Chondrocyte (in vitro differentiated cells): Measurements from ENCODE around the gene NDRG3. TPM values are rescaled to one million over a fixed set of nuclear protein-coding genes. Genes with fewer than 3 reads are reported as not detected.

Experiments
- DNase-seq: peaks from one replicate; pipeline ENCODE4 v3.0.0; 2021; ENCODE audit warnings: mixed read lengths, low spot score
- H3K27ac Mint-ChIP-seq: one replicate; pipeline ENCODE4 v1.8.0; 2021; ENCODE audit warnings: mild to moderate bottlenecking, moderate library complexity, mixed read lengths; ENCODE audit not compliant: unreplicated experiment
- H3K27me3 Mint-ChIP-seq: 2 replicates; pipeline ENCODE4 v1.8.0; 2021; ENCODE audit warnings: low read depth, mixed read lengths
- H3K36me3 Mint-ChIP-seq: 2 replicates; pipeline ENCODE4 v1.8.0; 2021; ENCODE audit warnings: low read depth, mixed read lengths
- H3K4me1 Mint-ChIP-seq: 2 replicates; pipeline ENCODE4 v1.8.0; 2021; ENCODE audit warnings: low read depth, mild to moderate bottlenecking, mixed read lengths
- H3K4me3 Mint-ChIP-seq: one replicate; pipeline ENCODE4 v1.8.0; 2021; ENCODE audit warnings: mild to moderate bottlenecking, moderate library complexity, mixed read lengths; ENCODE audit not compliant: unreplicated experiment
- H3K9me3 Mint-ChIP-seq: 2 replicates; pipeline ENCODE4 v1.8.0; 2021; ENCODE audit warnings: low read depth, mixed read lengths
- total RNA-seq: library from RNA; stranded (reverse); gene quantifications from 3 replicates; pipeline ENCODE4 v1.2.1, GENCODE V29; 2021
- TF ChIP-seq, protein P1 (sequence below): fragments of 200-600 bp; sonication (generic); IDR thresholded peaks from 2 replicates; pipeline ENCODE4 v1.5.0; 2021; ENCODE audit warnings: antibody characterized with exemption, mild to moderate bottlenecking, moderate library complexity

The NDRG3 gene
- total RNA-seq, 1 donor from 2014 or later = 27.6 TPM

DNA sequence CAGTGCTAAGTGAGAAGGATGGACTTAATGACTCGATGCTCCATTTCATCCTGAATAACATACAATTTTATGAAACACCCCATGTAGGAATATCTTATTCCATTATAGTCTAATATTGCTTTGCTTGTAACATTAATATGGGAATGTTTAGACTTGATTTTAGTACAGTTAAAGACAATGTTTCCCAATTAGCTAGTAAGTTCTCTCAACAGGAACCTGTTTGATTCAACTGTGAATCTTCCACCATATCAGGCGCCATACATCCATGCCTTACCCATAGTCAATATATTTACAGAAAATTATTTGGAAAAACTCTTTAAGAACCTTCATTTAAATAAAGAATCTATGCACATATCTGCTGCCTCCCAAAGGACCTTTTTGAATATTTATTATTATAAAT is 3.3 kb downstream of the NDRG3 start:
- H3K4me3 Mint-ChIP-seq = no peak overlapping the region
- no peaks in the 10 kb centered on the region for H3K36me3 Mint-ChIP-seq
- no peaks in the 10 kb centered on the region for H3K27me3 Mint-ChIP-seq
- H3K9me3 Mint-ChIP-seq = no peaks in the 10 kb centered on the region
- H3K27ac Mint-ChIP-seq = no peak overlapping the region
- no peak for DNase-seq
- peaks cover 22% of the 10 kb centered on the region for H3K4me1 Mint-ChIP-seq
- TF ChIP-seq, protein P1, sequence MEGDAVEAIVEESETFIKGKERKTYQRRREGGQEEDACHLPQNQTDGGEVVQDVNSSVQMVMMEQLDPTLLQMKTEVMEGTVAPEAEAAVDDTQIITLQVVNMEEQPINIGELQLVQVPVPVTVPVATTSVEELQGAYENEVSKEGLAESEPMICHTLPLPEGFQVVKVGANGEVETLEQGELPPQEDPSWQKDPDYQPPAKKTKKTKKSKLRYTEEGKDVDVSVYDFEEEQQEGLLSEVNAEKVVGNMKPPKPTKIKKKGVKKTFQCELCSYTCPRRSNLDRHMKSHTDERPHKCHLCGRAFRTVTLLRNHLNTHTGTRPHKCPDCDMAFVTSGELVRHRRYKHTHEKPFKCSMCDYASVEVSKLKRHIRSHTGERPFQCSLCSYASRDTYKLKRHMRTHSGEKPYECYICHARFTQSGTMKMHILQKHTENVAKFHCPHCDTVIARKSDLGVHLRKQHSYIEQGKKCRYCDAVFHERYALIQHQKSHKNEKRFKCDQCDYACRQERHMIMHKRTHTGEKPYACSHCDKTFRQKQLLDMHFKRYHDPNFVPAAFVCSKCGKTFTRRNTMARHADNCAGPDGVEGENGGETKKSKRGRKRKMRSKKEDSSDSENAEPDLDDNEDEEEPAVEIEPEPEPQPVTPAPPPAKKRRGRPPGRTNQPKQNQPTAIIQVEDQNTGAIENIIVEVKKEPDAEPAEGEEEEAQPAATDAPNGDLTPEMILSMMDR = no peak

DNA sequence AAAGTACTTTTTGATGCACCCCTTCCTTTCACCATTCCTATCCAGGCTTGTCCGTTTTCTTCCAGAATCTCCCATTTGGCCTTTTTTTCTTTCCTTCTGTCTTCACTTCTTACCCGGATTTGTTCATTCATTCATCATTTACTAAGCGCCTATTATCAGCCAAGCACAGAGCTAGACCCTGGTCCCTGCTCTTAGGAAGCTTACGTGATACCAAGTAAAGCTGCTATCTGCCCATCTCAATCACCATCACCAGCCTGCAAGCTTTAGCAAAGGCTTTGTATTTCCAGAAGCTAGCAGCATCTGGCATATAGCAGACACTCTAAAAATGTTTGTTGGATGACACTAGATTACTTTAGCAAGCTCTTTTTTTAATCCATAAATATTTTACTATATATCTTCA is 4.8 kb downstream of the NDRG3 start:
- Mint-ChIP-seq H3K36me3 (no peaks in the 10 kb centered on the region), H3K4me3 (no peak overlapping the region), H3K27ac (no peak overlapping the region), H3K4me1 (peaks cover 16% of the 10 kb centered on the region), H3K27me3 (no peaks in the 10 kb centered on the region), H3K9me3 (no peaks in the 10 kb centered on the region)
- TF ChIP-seq, protein P1 = no peak
- DNase-seq = no peak

DNA sequence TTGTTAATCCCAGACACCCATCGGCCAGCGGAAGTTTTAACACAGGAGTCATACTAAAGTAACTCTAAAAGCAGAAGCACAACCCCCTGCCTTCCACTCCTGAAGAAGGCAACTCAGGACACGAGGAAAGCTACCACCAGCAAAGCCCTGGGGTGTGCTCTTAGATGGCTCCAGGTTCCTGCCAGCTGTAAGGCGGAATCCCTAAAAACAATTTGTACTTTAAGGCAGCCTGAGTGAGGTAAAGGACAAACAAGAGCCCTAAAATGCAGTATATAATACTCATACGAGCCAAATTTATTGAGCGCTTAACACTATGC is 8.7 kb downstream of the NDRG3 start:
- no peak overlapping the region for H3K4me3 Mint-ChIP-seq
- TF ChIP-seq, protein P1 = no peak
- peaks cover 7% of the 10 kb centered on the region for H3K4me1 Mint-ChIP-seq
- no peaks in the 10 kb centered on the region for H3K27me3 Mint-ChIP-seq
- no peaks in the 10 kb centered on the region for H3K36me3 Mint-ChIP-seq
- no peaks in the 10 kb centered on the region for H3K9me3 Mint-ChIP-seq
- DNase-seq = no peak
- no peak overlapping the region for H3K27ac Mint-ChIP-seq

DNA sequence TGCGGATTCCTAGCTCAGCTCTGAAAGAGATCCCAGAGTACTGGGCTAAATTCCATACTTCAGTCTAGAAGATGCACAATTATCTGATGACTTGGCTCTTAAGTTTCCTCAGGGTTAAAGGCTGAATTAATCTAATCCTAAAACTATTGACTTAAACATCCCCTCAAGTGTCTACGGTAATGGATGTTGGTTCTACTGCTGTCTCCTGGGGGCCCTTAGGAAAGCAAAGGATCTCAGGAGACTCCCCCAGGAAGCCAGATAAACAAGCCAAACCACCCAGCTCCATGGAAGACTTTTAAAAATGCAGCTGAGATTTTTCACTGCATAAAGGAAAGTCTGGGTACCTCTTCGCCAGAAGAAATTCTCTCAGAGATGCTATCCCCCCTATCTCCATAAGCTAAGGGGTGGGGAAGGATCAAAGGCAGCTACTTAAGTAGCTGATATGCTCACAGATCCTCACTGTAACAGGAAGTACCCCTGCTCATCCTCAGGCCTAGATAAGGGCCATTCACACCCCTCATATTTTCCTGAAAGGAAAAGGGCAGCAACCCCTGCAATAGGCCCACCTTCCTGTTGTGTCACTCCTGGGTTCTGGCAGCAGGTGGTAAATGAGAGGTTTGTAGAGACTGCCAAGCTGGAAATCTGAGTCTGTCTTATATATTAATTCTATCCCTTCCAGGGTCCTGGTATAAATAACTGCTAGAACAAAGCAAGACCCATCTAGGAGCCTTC is 9.3 kb downstream of the NDRG3 start:
- TF ChIP-seq, protein P1 = no peak
- H3K4me1 Mint-ChIP-seq = peaks cover 7% of the 10 kb centered on the region
- H3K27ac Mint-ChIP-seq = peak overlapping the region; percentile 74
- no peaks in the 10 kb centered on the region for H3K36me3 Mint-ChIP-seq
- H3K4me3 Mint-ChIP-seq = no peak overlapping the region
- no peak for DNase-seq
- H3K27me3 Mint-ChIP-seq = no peaks in the 10 kb centered on the region
- H3K9me3 Mint-ChIP-seq = no peaks in the 10 kb centered on the region

DNA sequence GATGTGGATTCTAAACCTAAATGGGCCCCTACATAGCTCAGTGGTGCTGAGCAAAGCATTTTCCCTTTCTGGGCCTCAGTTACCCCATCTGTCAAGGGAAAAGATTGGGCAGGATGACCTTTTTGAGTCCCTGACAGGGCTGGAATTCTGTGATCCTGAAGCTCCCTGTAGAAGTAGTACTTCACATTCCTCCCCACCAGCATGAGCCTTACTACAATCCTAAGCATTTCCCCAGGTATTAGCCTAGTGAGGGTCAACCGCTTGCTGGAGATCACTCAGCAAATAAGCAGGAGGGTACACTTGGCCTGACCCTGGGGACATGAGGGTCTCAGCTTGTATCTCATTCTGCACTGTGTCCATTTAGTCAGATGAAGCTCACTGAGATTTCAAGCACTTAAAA is 13.4 kb downstream of the NDRG3 start:
- Mint-ChIP-seq H3K36me3 (no peaks in the 10 kb centered on the region), H3K4me3 (no peak overlapping the region), H3K9me3 (no peaks in the 10 kb centered on the region), H3K4me1 (peaks cover 7% of the 10 kb centered on the region), H3K27me3 (no peaks in the 10 kb centered on the region), H3K27ac (no peak overlapping the region)
- TF ChIP-seq, protein P1 = no peak
- DNase-seq = no peak
